VCaP (cell line): ENCODE results near the gene PCK2.

Experiments used
- H3K27ac ChIP-seq: fragments of 450-650 bp; 2 replicates; pipeline ENCODE4 v1.5.1; 2017
- CTCF ChIP-seq: fragments of 450-650 bp; conservative IDR thresholded peaks from 2 replicates; pipeline ENCODE4 v1.5.1; 2017; ENCODE audit warnings: mild to moderate bottlenecking, moderate library complexity

Gene PCK2

GRCh38 chr14:24069411-24069735 is 24.7 kb upstream of the PCK2 start:
- TF ChIP-seq CTCF, result no peak
- H3K27ac ChIP-seq, result no peak overlapping the region

GRCh38 chr14:24070285-24071143 is 23.6 kb upstream of the PCK2 start:
- TF ChIP-seq CTCF, result no peak
- no peak overlapping the region for H3K27ac ChIP-seq

DNA sequence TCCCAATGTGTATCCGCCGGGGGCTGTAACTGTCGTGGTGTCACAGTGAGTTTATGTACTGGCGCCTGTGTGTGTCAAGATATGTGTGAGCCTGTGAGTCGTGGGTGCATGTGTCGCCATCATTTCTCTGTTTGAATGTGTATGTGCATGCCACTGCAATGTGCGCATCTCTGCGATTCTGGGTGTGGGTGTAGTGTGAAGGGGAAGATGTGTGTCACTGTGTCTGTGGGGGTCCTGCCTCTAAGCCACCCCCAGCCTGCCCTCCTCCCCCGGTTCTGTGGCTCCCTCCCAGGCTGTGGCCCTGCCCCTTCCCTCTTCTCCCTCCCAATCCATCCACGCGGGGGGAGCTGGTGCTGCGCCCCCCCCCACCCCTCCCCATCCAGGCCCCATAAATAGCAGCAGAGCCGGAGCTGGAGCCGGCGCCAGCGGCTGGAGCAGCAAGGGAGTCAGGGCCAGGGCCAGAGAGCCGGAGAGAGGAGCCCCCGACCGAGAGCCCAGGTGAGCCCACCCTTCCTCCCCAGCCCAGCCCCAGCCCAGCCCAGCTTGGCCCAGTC is 22.9 kb upstream of the PCK2 start, which contains the start of gene CPNE6:
TSS of gene CPNE6 (plus strand) at position 419 of the 554 bp plus-strand sequence. CDS start 1,375 bp downstream, outside the sequence.
- H3K27ac ChIP-seq, result no peak within 1 kb of the TSS
- no peak for TF ChIP-seq CTCF

DNA sequence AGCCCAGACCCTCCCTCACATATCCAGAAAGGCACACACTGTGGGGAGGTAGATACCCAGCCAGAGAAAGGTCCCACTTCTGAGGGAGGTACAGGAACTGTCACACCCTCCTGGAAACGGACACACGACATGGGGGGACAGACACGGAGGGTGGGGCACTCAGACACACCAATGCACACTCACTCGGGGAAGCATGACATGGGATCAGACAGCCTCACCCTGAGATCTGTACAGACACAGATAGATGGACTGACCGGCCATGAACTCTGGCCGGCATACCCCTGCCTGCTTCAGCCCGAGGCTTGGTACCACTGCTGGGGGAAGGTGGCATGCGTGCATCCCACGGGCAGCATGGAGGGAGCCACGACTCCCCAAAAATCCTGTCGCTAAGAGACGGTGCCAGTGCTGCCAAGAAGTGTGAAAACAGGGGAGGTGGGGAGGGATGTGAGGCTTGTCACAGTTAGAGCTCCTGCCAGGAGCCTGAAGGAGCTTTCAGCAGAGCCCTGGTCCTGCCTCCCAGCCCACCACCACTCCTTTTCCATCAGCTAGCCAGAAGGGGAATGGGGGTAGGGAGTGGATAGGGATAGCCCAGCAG is 22.2 kb upstream of the PCK2 start:
- no peak overlapping the region for H3K27ac ChIP-seq
- no peak for TF ChIP-seq CTCF

DNA sequence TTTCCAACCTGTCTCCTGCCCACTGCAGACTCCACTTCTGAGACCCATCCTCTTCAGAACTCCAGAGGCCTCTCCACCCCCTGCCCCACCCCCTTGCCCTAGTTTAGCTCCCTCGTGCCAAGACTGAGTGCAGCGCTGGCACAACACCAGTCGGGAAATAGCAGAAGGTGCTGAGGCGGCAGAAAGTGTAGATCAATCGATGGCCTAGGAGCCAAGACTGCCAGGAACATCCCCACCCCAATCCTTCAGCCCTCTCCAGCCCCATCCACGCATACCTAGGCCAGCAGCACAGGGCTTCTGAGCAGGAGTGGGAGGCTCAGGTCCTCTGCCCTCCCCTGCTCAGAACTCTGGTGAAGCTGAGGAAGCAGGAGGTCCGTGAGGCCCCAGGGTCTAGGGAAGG is 21.7 kb upstream of the PCK2 start:
- no peak overlapping the region for H3K27ac ChIP-seq
- TF ChIP-seq CTCF, result no peak

DNA sequence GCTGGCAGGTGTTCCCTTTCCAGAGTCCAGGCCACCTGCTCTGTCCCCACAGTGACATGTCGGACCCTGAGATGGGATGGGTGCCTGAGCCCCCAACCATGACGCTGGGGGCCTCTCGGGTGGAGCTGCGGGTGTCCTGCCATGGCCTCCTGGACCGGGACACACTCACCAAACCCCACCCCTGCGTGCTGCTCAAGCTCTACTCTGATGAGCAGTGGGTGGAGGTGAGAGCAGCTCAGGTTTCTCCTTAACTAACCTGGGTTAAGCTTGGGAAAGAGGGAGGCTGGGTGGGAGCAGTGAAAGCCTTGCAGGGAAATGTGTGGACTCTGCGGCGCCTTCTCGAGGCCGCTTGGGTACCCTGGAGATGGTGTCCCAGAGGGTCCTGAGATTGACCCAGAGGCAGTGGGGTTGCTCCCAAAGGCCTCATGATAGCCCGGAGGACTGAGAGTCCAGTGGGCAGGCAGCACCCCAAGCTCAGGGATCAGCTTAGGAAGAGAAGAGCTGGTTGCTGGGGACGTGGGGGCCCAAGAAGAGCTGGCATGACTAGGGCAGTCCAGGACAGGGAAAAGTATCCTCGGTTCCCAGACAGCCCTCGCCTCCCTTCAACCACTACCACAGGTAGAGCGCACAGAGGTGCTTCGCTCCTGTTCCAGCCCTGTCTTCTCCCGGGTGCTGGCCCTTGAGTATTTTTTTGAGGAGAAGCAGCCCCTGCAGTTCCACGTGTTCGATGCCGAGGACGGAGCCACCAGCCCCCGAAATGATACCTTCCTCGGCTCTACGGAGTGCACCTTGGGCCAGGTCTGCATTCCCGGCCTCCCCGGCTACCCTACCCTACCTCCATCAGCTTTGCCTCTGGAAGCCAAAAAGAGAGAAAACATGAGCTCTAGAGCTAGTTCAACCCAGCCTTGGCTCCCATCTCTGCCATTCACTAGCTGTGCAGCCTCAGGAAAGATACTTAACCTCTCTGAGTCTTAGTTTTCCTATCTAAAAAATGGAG is 20.9 kb upstream of the PCK2 start:
- H3K27ac ChIP-seq, result no peak overlapping the region
- TF ChIP-seq CTCF, result no peak
